OCI-LY1 (cell line): ENCODE measurements around the gene LIN28B.

Experiments used
- CTCF ChIP-seq: fragments of 200-600 bp; sonication (generic), shearing (Covaris generic); IDR thresholded peaks from 2 replicates; pipeline ENCODE4 v1.5.1; 2017; ENCODE audit warnings: mild to moderate bottlenecking, antibody characterized with exemption, low read length, moderate library complexity, mixed read lengths
- EZH2 ChIP-seq: fragments of 200-600 bp; sonication (generic), shearing (Covaris generic); IDR thresholded peaks from 2 replicates; pipeline ENCODE4 v1.8.0; 2017; ENCODE audit warnings: borderline replicate concordance, mixed run types, mild to moderate bottlenecking, antibody characterized with exemption, low read length, moderate library complexity, mixed read lengths

- TF ChIP-seq CTCF = no peak
- TF ChIP-seq EZH2 = no peak
These were observed 101.9 kb downstream of the LIN28B start for GRCh38 chr6:105058846-105059245.
